NCI-H2227 (cell line): ENCODE data around the gene EPHA6.

Source experiments
- DNase-seq: peaks from one replicate; lab custom pipeline; 2025; ENCODE audit not compliant: unreplicated experiment; lab: John Stamatoyannopoulos, UW

EPHA6 gene

GRCh38 chr3:97765336-97765735, 950.9 kb downstream of the EPHA6 start:
- DNase-seq = no peak

- DNase-seq = no peak
Measured at GRCh38 chr3:97772926-97773325, 958.5 kb downstream of the EPHA6 start.

- no peak for DNase-seq
Measured at GRCh38 chr3:97778152-97778551, 963.8 kb downstream of the EPHA6 start.

- DNase-seq = peak; percentile 35
Measured at GRCh38 chr3:97793420-97794019, 979.1 kb downstream of the EPHA6 start.

GRCh38 chr3:97795951-97796350, 981.6 kb downstream of the EPHA6 start:
- DNase-seq = no peak
